GM12878 (cell line): ENCODE results near the gene MEF2C. TPM values are rescaled to one million over a fixed set of nuclear protein-coding genes. Genes with fewer than 3 reads are reported as not detected.

ENCODE experiments used
- ATAC-seq: fragments of 200-7000 bp; cut with Tn5 transposase; 3 replicates; pipeline ENCODE4 v1.9.1; 2020; ENCODE audit warnings: mild to moderate bottlenecking, moderate library complexity
- BruUV-seq: library from RNA; stranded (reverse); fragments of 400-500 nt; replicated peaks from 2 replicates; lab custom pipeline; 2021; lab: Mats Ljungman, UMichigan
- CTCF ChIA-PET: fragments of 300-600 bp; sonication (Branson Sonifier 250); formaldehyde crosslinking; extraction: SDS; loops from one replicate; lab custom pipeline; 2021; ENCODE audit warnings: inconsistent platforms; lab: Yijun Ruan, JAX
- POLR2A ChIA-PET: fragments of 350-600 bp; formaldehyde crosslinking; extraction: SDS; loops from one replicate; lab custom pipeline; 2021; ENCODE audit warnings: inconsistent platforms; lab: Charles Lee
- RAD21 ChIA-PET: fragments of 300-600 bp; sonication (Branson Sonifier 250); formaldehyde crosslinking; loops from one replicate; lab custom pipeline; 2023; ENCODE audit warnings: antibody characterized with exemption; ENCODE audit not compliant: unreplicated experiment; lab: Charles Lee
- SMC1A ChIA-PET: fragments of 300-600 bp; sonication (Branson Sonifier 250); formaldehyde crosslinking; loops from one replicate; lab custom pipeline; 2023; ENCODE audit not compliant: unreplicated experiment, uncharacterized antibody; lab: Charles Lee
- DNase-seq: peaks from one replicate; pipeline ENCODE4 v3.0.0-alpha.2; 2011; ENCODE audit warnings: low read depth, low spot score
- FAIRE-seq: peaks from 3 replicates; lab custom pipeline; 2011; peaks lifted over from hg19 to GRCh38; lab: Jason Lieb, UNC
- H2AFZ ChIP-seq: 2 replicates; pipeline ENCODE4 v1.6.0; 2011; ENCODE audit warnings: low read depth, low read length, control low read depth; ENCODE audit not compliant: control insufficient read depth
- H3K27ac ChIP-seq: 2 replicates; pipeline ENCODE4 v1.5.1; 2011; ENCODE audit warnings: control low read depth; ENCODE audit not compliant: control insufficient read depth, insufficient read depth
- H3K27me3 ChIP-seq, 2 experiments: replicated peaks in 1 of 2; 2 replicates each; pipeline versions ENCODE4 v1.6.0 to v1.6.1; 2011; ENCODE audit warnings: low read length in 1 of 2; ENCODE audit not compliant: control insufficient read depth in 2 of 2, insufficient read depth in 2 of 2
- H3K36me3 ChIP-seq, 2 experiments: 2 replicates each; pipeline ENCODE4 v1.5.1; 2011; ENCODE audit warnings: low read length in 1 of 2; ENCODE audit not compliant: control insufficient read depth in 2 of 2, insufficient read depth in 2 of 2
- H3K4me1 ChIP-seq: 2 replicates; pipeline ENCODE4 v1.6.1; 2011; ENCODE audit warnings: mild to moderate bottlenecking, low read length, moderate library complexity, mixed read lengths; ENCODE audit not compliant: control insufficient read depth, insufficient read depth
- H3K4me2 ChIP-seq: 2 replicates; pipeline ENCODE4 v1.6.0; 2011; ENCODE audit warnings: control low read depth; ENCODE audit not compliant: control insufficient read depth, insufficient read depth
- H3K4me3 ChIP-seq: fragments of 200-600 bp; sonication (generic); 2 replicates; pipeline ENCODE4 v1.5.1; 2016
- H3K79me2 ChIP-seq: 2 replicates; pipeline ENCODE4 v1.6.0; 2011; ENCODE audit warnings: low read length; ENCODE audit not compliant: control insufficient read depth, insufficient read depth
- H3K9ac ChIP-seq: 2 replicates; pipeline ENCODE4 v1.8.0; 2011; ENCODE audit warnings: low read length, control low read depth, mixed read lengths; ENCODE audit not compliant: control insufficient read depth, insufficient read depth
- H3K9me3 ChIP-seq: replicated peaks from 3 replicates; pipeline ENCODE4 v1.5.1; 2011; ENCODE audit warnings: mild to moderate bottlenecking, low read length; ENCODE audit not compliant: control insufficient read depth, insufficient read depth
- H4K20me1 ChIP-seq: 2 replicates; pipeline ENCODE4 v1.6.0; 2011; ENCODE audit not compliant: control insufficient read depth, insufficient read depth
- ATF3 ChIP-seq: IDR thresholded peaks from 2 replicates; pipeline ENCODE4 v1.6.1; 2011; ENCODE audit warnings: low read depth, mild to moderate bottlenecking, low read length, moderate library complexity, borderline replicate concordance; ENCODE audit errors: extremely low read depth
- IKZF2 ChIP-seq, 2 experiments: fragments of 450-650 bp; IDR thresholded peaks; 2 replicates each; pipeline ENCODE4 v1.6.1; 2017; ENCODE audit warnings: mild to moderate bottlenecking in 2 of 2, moderate library complexity in 2 of 2
- SIN3A ChIP-seq: IDR thresholded peaks from 2 replicates; pipeline ENCODE4 v1.6.1; 2012; ENCODE audit warnings: low read depth, low read length, improper control_type of control experiment
- STAT3 ChIP-seq: IDR thresholded peaks from 2 replicates; pipeline ENCODE4 v1.6.1; 2011; ENCODE audit warnings: low read depth, low read length, improper control_type of control experiment
- ZBED1 ChIP-seq: IDR thresholded peaks from 2 replicates; pipeline ENCODE4 v1.6.1; 2016; ENCODE audit warnings: borderline replicate concordance
- ZNF384 ChIP-seq: IDR thresholded peaks from 2 replicates; pipeline ENCODE4 v1.6.1; 2012; ENCODE audit warnings: low read depth, mild to moderate bottlenecking, low read length, improper control_type of control experiment, borderline replicate concordance
- ZNF687 ChIP-seq: fragments of 450-650 bp; IDR thresholded peaks from 2 replicates; pipeline ENCODE4 v1.6.1; 2017; ENCODE audit warnings: mild to moderate bottlenecking, moderate library complexity
- WGBS: methylation state at CpG from one replicate; pipeline ENCODE4 v1.1.6; 2016; ENCODE audit warnings: low lambda C conversion rate; ENCODE audit not compliant: insufficient replicate concordance, insufficient coverage; ENCODE audit errors: missing lambda C conversion rate; 5-methylcytosine and 5-hydroxymethylcytosine counted together
- in situ Hi-C: fragments of 300-500 bp; cut with MboI; formaldehyde crosslinking; loops from 9 replicates; pipeline ENCODE4 v1.14.3; 2018; ENCODE audit warnings: mixed read lengths
- intact Hi-C: fragments of 100-400 bp; cut with micrococcal nuclease; formaldehyde crosslinking; loops from one replicate; pipeline ENCODE4 v1.14.2; 2022; ENCODE audit not compliant: unreplicated experiment
- polyA plus RNA-seq, 11 experiments: library from polyadenylated mRNA; depleted of rRNA in 4 of 11; unstranded in 6 of 11; stranded (reverse) in 5 of 11; fragments of >200 nt; fragmentation: Nextera tagmentation in 4 of 11; fragmentation: Illumina TruSeq in 1 of 11; extraction: Ambion mirVana in 4 of 11; extraction: Trizol in 1 of 11; gene quantifications; 1 replicate in 1 of 11; 2 replicates in 10 of 11; pipeline versions ENCODE4 v1.2.1 to v1.2.3, GENCODE V29; 2011 to 2016; ENCODE audit warnings: inconsistent platforms in 2 of 11, missing spikeins in 2 of 11, low read depth in 1 of 11
- total RNA-seq, 4 experiments: library from RNA; depleted of rRNA in 3 of 4; stranded (reverse); fragments of >200 nt in 3 of 4; fragmentation: Illumina TruSeq in 1 of 4; extraction: Trizol in 1 of 4; gene quantifications; 2 replicates each; pipeline versions ENCODE4 v1.2.1 to v1.2.3, GENCODE V29; 2013 to 2021
- TF ChIP-seq, protein P1 (sequence below): fragments of 450-650 bp; IDR thresholded peaks from 2 replicates; pipeline ENCODE4 v1.6.1; 2017; ENCODE audit warnings: low read depth, mild to moderate bottlenecking, moderate library complexity

MEF2C gene
- total and polyA plus RNA-seq, 10 of the 15 experiments (the other 5 are each of a cell fraction or from before 2014, with no cell fraction given) = 104 to 225 (median 180) TPM

DNA sequence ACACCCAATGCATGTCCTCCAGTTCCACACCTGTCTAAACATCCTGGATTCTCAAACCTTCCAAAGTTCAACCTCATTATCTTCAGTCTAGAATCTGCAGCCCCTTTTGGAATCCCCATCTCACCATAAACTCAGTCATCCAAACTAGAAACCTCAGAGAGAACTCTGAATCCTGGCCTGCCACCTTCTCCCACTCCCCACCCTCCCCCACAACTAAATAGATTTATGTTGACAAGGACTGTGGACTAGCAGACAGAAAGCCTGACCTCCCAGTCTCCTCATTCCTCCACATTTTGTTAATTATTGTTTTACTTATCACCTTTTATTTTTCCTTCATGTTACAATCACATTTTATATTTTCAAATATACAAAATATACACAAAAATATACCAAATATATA, 76.6 kb downstream of the MEF2C start (continued):
- TF ChIP-seq STAT3 (no peak), ATF3 (no peak), ZNF384 (no peak)

GRCh38 chr5:88805151-88805784, 77.7 kb downstream of the MEF2C start:
- Histone ChIP-seq H2AFZ (no peak overlapping the region), H4K20me1 (no peaks in the 10 kb centered on the region), H3K27ac (peak overlapping the region; percentile 51), H3K4me3 (no peak overlapping the region), H3K27me3 (no peaks in the 10 kb centered on the region), H3K36me3 (peaks cover 9 to 39% of the 10 kb centered on the region in 2 experiments), H3K79me2 (peaks cover 72% of the 10 kb centered on the region), H3K4me2 (peak overlapping the region; percentile 68), H3K9me3 (peaks cover 12% of the 10 kb centered on the region), H3K9ac (no peak overlapping the region), H3K4me1 (peaks cover 12% of the 10 kb centered on the region; the same call in 1 of the 2 replicates)
- intact Hi-C loops = no loop called here
- SMC1A ChIA-PET = interaction anchor here (0.6 to 9.3 kb wide), 15 partner anchors 8 to 78 kb away, joined by 3 to 99 read pairs (median 5); no protein-coding TSS in a partner anchor
- peak; percentile 69 for ATAC-seq
- TF ChIP-seq, protein P1, sequence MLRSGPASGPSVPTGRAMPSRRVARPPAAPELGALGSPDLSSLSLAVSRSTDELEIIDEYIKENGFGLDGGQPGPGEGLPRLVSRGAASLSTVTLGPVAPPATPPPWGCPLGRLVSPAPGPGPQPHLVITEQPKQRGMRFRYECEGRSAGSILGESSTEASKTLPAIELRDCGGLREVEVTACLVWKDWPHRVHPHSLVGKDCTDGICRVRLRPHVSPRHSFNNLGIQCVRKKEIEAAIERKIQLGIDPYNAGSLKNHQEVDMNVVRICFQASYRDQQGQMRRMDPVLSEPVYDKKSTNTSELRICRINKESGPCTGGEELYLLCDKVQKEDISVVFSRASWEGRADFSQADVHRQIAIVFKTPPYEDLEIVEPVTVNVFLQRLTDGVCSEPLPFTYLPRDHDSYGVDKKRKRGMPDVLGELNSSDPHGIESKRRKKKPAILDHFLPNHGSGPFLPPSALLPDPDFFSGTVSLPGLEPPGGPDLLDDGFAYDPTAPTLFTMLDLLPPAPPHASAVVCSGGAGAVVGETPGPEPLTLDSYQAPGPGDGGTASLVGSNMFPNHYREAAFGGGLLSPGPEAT = 0 out of 2 replicates have a peak, but pooled peaks have one; percentile 15
- TF ChIP-seq ZBED1 = 0 out of 2 replicates have a peak, but pooled peaks have one; percentile 24
- no peak for TF ChIP-seq SIN3A
- peak in 1 of 2 experiments; percentile 17; a peak in 1 of 4 replicates for TF ChIP-seq IKZF2 (IDR thresholded peaks at IDR 0.05)
- TF ChIP-seq ZNF687 = peak; percentile 47; the same call in 1 of the 2 replicates
- FAIRE-seq = no peak
- 3% methylated on average over 3 of the region's 3 CpGs for WGBS
- POLR2A ChIA-PET = interaction anchor here (0.5 to 1.1 kb wide), 7 partner anchors 16 to 1462 kb away, joined by 3 to 7 read pairs (median 3); no protein-coding TSS in a partner anchor
- RAD21 ChIA-PET = interaction anchor here (0.6 to 4.6 kb wide), 19 partner anchors 13 to 1364 kb away, joined by 3 to 49 read pairs (median 3); no protein-coding TSS in a partner anchor
- no TSS peak for BruUV-seq
- CTCF ChIA-PET = interaction anchor here (1.1 to 2.4 kb wide), 4 partner anchors 13 to 77 kb away, joined by 3 to 7 read pairs (median 4); no protein-coding TSS in a partner anchor
- in situ Hi-C loops = no loop called here
- DNase-seq = no peak
